Muscle layer of colon (tissue), 2 donors: Measurements from ENCODE around the gene MIXL1.
"Not testable (repeated sequence)": the region's sequence is repeated elsewhere in the genome, so short reads cannot be mapped to it uniquely, and the experiment has no call there.

ENCODE experiments used
- H3K27ac ChIP-seq: one replicate; pipeline ENCODE4 v1.7.0; 2013; ENCODE audit warnings: low read depth, mild to moderate bottlenecking, low read length, moderate library complexity
- H3K27me3 ChIP-seq, 2 donors: one replicate each; pipeline ENCODE4 v1.7.0; 2013; ENCODE audit warnings: low read length in 2 of 2, mild to moderate bottlenecking in 2 of 2; ENCODE audit not compliant: insufficient read depth in 2 of 2, control insufficient read depth in 1 of 2
- H3K36me3 ChIP-seq: one replicate; pipeline ENCODE4 v1.7.0; 2013; ENCODE audit warnings: mild to moderate bottlenecking, low read length; ENCODE audit not compliant: insufficient read depth
- H3K4me1 ChIP-seq: one replicate; pipeline ENCODE4 v1.7.0; 2013; ENCODE audit warnings: mild to moderate bottlenecking, low read length; ENCODE audit not compliant: insufficient read depth
- H3K4me3 ChIP-seq, 2 donors: one replicate each; pipeline ENCODE4 v1.7.0; 2013; ENCODE audit warnings: low read length in 2 of 2, low read depth in 1 of 2, mild to moderate bottlenecking in 1 of 2, moderate library complexity in 1 of 2
- H3K9ac ChIP-seq: one replicate; pipeline ENCODE4 v1.7.0; 2013; ENCODE audit warnings: low read length
- H3K9me3 ChIP-seq: one replicate; pipeline ENCODE4 v1.7.0; 2013; ENCODE audit warnings: mild to moderate bottlenecking, low read length
- donor health status: abdominal sarcoma.
- donor health status: Adenocarcinoma of cecum.

Gene MIXL1

GRCh38 chr1:226252841-226253240, 29.4 kb downstream of the MIXL1 start:
- H3K4me3 ChIP-seq, H3K27ac ChIP-seq, H3K4me1 ChIP-seq, H3K9me3 ChIP-seq, H3K36me3 ChIP-seq, H3K27me3 ChIP-seq, H3K9ac ChIP-seq: not testable (repeated sequence)

GRCh38 chr1:226253933-226254332, 30.5 kb downstream of the MIXL1 start:
- H3K36me3 ChIP-seq: no peaks in the 10 kb centered on the region
- H3K9me3 ChIP-seq: no peaks in the 10 kb centered on the region
- H3K9ac ChIP-seq: no peak overlapping the region
- H3K27ac ChIP-seq: no peak overlapping the region
- no peaks in the 10 kb centered on the region for H3K4me1 ChIP-seq
- no peaks in the 10 kb centered on the region for H3K27me3 ChIP-seq
- no peak overlapping the region for H3K4me3 ChIP-seq

- H3K36me3 ChIP-seq: no peaks in the 10 kb centered on the region
- H3K27me3 ChIP-seq: no peaks in the 10 kb centered on the region
- no peak overlapping the region for H3K4me3 ChIP-seq
- H3K9me3 ChIP-seq: no peaks in the 10 kb centered on the region
- H3K4me1 ChIP-seq: no peaks in the 10 kb centered on the region
- no peak overlapping the region for H3K27ac ChIP-seq
- H3K9ac ChIP-seq: no peak overlapping the region
Observed at GRCh38 chr1:226255380-226255779, 31.9 kb downstream of the MIXL1 start.

- no peaks in the 10 kb centered on the region for H3K36me3 ChIP-seq
- H3K9ac ChIP-seq: no peak overlapping the region
- H3K27ac ChIP-seq: no peak overlapping the region
- no peaks in the 10 kb centered on the region for H3K27me3 ChIP-seq
- H3K4me3 ChIP-seq: no peak overlapping the region
- H3K9me3 ChIP-seq: no peaks in the 10 kb centered on the region
- H3K4me1 ChIP-seq: no peaks in the 10 kb centered on the region
Observed at GRCh38 chr1:226261818-226262217, 38.4 kb downstream of the MIXL1 start.

- Histone ChIP-seq H3K27ac (no peak overlapping the region), H3K27me3 (no peaks in the 10 kb centered on the region), H3K4me1 (no peaks in the 10 kb centered on the region), H3K9me3 (no peaks in the 10 kb centered on the region), H3K36me3 (no peaks in the 10 kb centered on the region), H3K4me3 (no peak overlapping the region), H3K9ac (no peak overlapping the region)
Observed at GRCh38 chr1:226268421-226269124, 45.1 kb downstream of the MIXL1 start.

DNA sequence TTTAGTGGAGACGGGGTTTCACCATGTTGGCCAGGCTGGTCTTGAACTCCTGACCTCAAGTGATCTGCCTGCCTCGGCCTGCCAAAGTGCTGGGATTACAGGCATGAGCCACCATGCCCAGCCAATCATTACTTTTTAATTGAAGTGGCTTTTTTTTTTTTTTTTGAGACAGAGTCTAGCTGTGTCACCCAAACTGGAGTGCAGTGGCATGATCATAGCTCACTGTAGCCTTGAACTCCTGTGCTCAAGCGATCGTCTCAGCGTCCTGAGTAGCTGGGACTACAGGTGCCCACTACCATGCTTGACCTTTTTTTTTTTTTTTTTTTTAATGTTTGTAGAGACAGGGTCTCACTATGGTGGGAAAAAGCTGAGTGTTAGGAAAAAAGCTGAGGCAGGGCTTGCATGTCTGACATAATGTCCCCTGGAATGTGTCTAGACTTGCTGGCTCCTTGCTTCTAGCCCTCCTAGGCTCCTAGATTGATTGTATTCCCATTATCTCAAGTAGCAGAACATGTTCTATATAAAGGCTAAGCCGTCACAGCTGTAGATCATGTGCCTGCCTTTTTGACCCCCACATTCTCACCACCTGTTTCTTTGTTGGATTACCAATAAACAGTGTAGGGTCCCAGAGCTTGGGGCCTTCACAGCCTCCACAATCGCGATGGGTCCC, 48.9 kb downstream of the MIXL1 start:
- not testable (repeated sequence) for H3K9ac ChIP-seq, H3K4me3 ChIP-seq, H3K27ac ChIP-seq, H3K36me3 ChIP-seq, H3K27me3 ChIP-seq, H3K9me3 ChIP-seq, H3K4me1 ChIP-seq

DNA sequence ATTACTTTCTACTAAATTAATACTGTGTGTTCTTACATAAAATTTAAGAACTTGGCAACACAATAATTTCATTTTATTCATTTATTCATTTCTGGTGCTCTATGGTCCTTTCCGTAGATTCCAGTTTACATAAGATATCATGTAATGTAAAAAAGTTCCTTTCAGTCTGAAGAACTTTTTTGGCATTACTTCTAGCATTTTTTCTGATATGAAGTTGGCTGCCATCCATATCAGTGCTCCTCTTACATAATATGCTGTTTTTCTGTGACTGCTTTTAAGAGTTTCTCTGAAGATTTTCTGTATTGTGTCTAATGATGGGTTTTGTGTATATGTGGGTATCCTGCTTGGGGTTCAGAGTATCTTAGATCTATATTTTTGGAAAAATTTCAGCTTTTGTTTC, 50.7 kb downstream of the MIXL1 start:
- Histone ChIP-seq H3K9ac (no peak overlapping the region), H3K36me3 (no peaks in the 10 kb centered on the region), H3K4me3 (no peak overlapping the region), H3K27ac (no peak overlapping the region), H3K9me3 (no peaks in the 10 kb centered on the region), H3K27me3 (no peaks in the 10 kb centered on the region), H3K4me1 (no peaks in the 10 kb centered on the region)

GRCh38 chr1:226276077-226276682, 52.7 kb downstream of the MIXL1 start:
- no peaks in the 10 kb centered on the region for H3K4me1 ChIP-seq
- no peak overlapping the region for H3K27ac ChIP-seq
- H3K4me3 ChIP-seq: no peak overlapping the region
- H3K9me3 ChIP-seq: no peaks in the 10 kb centered on the region
- no peak overlapping the region for H3K9ac ChIP-seq
- no peaks in the 10 kb centered on the region for H3K36me3 ChIP-seq
- no peaks in the 10 kb centered on the region for H3K27me3 ChIP-seq
